IPS DF 6.9 (cell line): ENCODE measurements around the gene CHEK2.

Experiments used
- DNase-seq: peaks from one replicate; pipeline ENCODE4 v3.0.0-alpha.2; 2013; ENCODE audit warnings: low read depth, low spot score
- H3K27ac ChIP-seq: one replicate; pipeline ENCODE4 v1.5.1; 2013; ENCODE audit warnings: low read length, control low read depth
- H3K27me3 ChIP-seq: 2 replicates; pipeline ENCODE4 v1.6.1; 2013; ENCODE audit warnings: mild to moderate bottlenecking, low read length; ENCODE audit not compliant: control insufficient read depth, insufficient read depth
- H3K36me3 ChIP-seq: 2 replicates; pipeline ENCODE4 v1.6.1; 2013; ENCODE audit warnings: low read length; ENCODE audit not compliant: control insufficient read depth, insufficient read depth
- H3K4me1 ChIP-seq: 2 replicates; pipeline ENCODE4 v1.6.1; 2013; ENCODE audit warnings: low read length; ENCODE audit not compliant: control insufficient read depth, insufficient read depth
- H3K4me3 ChIP-seq: 2 replicates; pipeline ENCODE4 v1.5.1; 2013; ENCODE audit warnings: mild to moderate bottlenecking, low read length
- H3K9me3 ChIP-seq: 2 replicates; pipeline ENCODE4 v1.6.1; 2013; ENCODE audit warnings: low read length, inconsistent platforms; ENCODE audit not compliant: control insufficient read depth, insufficient read depth
- WGBS: extraction: QIAGEN DNeasy Blood & Tissue Kit; methylation state at CpG from one replicate; pipeline ENCODE4 v1.1.7; 2013; ENCODE audit warnings: mixed read lengths, missing lambda C conversion rate; ENCODE audit not compliant: insufficient read length, insufficient coverage; 5-methylcytosine and 5-hydroxymethylcytosine counted together

The CHEK2 gene

GRCh38 chr22:28716686-28717085, 24.9 kb downstream of the CHEK2 start:
- H3K36me3 ChIP-seq: peaks cover 3% of the 10 kb centered on the region; the same call in 1 of the 2 replicates
- no peaks in the 10 kb centered on the region for H3K4me1 ChIP-seq
- no CpG with 5 or more reads among the region's 3 CpGs for WGBS
- no peaks in the 10 kb centered on the region for H3K9me3 ChIP-seq
- DNase-seq: no peak
- no peaks in the 10 kb centered on the region for H3K27me3 ChIP-seq
- no peak overlapping the region for H3K27ac ChIP-seq
- H3K4me3 ChIP-seq: no peak overlapping the region

GRCh38 chr22:28715611-28716010, 26.0 kb downstream of the CHEK2 start:
- H3K27ac ChIP-seq: no peak overlapping the region
- H3K4me3 ChIP-seq: no peak overlapping the region
- DNase-seq: no peak
- WGBS: no CpG with 5 or more reads among the region's 7 CpGs
- no peaks in the 10 kb centered on the region for H3K9me3 ChIP-seq
- H3K27me3 ChIP-seq: no peaks in the 10 kb centered on the region
- peaks cover 3% of the 10 kb centered on the region; the same call in 1 of the 2 replicates for H3K36me3 ChIP-seq
- H3K4me1 ChIP-seq: no peaks in the 10 kb centered on the region

GRCh38 chr22:28714043-28714628, 27.5 kb downstream of the CHEK2 start:
- no peaks in the 10 kb centered on the region for H3K9me3 ChIP-seq
- H3K27me3 ChIP-seq: no peaks in the 10 kb centered on the region
- H3K4me1 ChIP-seq: no peaks in the 10 kb centered on the region
- no CpG with 5 or more reads among the region's 2 CpGs for WGBS
- DNase-seq: no peak
- no peak overlapping the region for H3K4me3 ChIP-seq
- peaks cover 3% of the 10 kb centered on the region; the same call in 1 of the 2 replicates for H3K36me3 ChIP-seq
- no peak overlapping the region for H3K27ac ChIP-seq

- Histone ChIP-seq H3K27ac (no peak overlapping the region), H3K36me3 (peaks cover 7% of the 10 kb centered on the region; the same call in 1 of the 2 replicates), H3K27me3 (no peaks in the 10 kb centered on the region), H3K4me3 (no peak overlapping the region), H3K9me3 (no peaks in the 10 kb centered on the region), H3K4me1 (no peaks in the 10 kb centered on the region; the same call in 1 of the 2 replicates)
- no CpG with 5 or more reads among the region's 6 CpGs for WGBS
- DNase-seq: no peak
These were observed 29.5 kb downstream of the CHEK2 start for GRCh38 chr22:28711820-28712777.

GRCh38 chr22:28711341-28711740, 30.3 kb downstream of the CHEK2 start:
- DNase-seq: no peak
- no peak overlapping the region for H3K27ac ChIP-seq
- no peaks in the 10 kb centered on the region for H3K27me3 ChIP-seq
- no peaks in the 10 kb centered on the region for H3K9me3 ChIP-seq
- peaks cover 9% of the 10 kb centered on the region; the same call in 1 of the 2 replicates for H3K36me3 ChIP-seq
- H3K4me1 ChIP-seq: no peaks in the 10 kb centered on the region; the same call in 1 of the 2 replicates
- no peak overlapping the region for H3K4me3 ChIP-seq
- WGBS: no CpG with 5 or more reads among the region's 2 CpGs

GRCh38 chr22:28710576-28711191, 30.9 kb downstream of the CHEK2 start:
- no peaks in the 10 kb centered on the region for H3K9me3 ChIP-seq
- WGBS: no CpG with 5 or more reads among the region's 3 CpGs

GRCh38 chr22:28710107-28710506, 31.5 kb downstream of the CHEK2 start:
- Histone ChIP-seq H3K27ac (no peak overlapping the region), H3K4me3 (no peak overlapping the region), H3K4me1 (no peaks in the 10 kb centered on the region; the same call in 1 of the 2 replicates), H3K36me3 (peaks cover 13% of the 10 kb centered on the region; the same call in 1 of the 2 replicates), H3K27me3 (no peaks in the 10 kb centered on the region), H3K9me3 (no peaks in the 10 kb centered on the region)
- no peak for DNase-seq

More at GRCh38 chr22:28710576-28711191, 30.9 kb downstream of the CHEK2 start:
- Histone ChIP-seq H3K36me3 (peaks cover 13% of the 10 kb centered on the region; the same call in 1 of the 2 replicates), H3K4me1 (no peaks in the 10 kb centered on the region; the same call in 1 of the 2 replicates), H3K4me3 (no peak overlapping the region), H3K27me3 (no peaks in the 10 kb centered on the region), H3K27ac (no peak overlapping the region)
- DNase-seq: no peak

- Histone ChIP-seq H3K4me1 (no peaks in the 10 kb centered on the region; the same call in 1 of the 2 replicates), H3K36me3 (peaks cover 11% of the 10 kb centered on the region; the same call in 1 of the 2 replicates), H3K27ac (no peak overlapping the region), H3K9me3 (no peaks in the 10 kb centered on the region), H3K4me3 (no peak overlapping the region), H3K27me3 (no peaks in the 10 kb centered on the region)
- DNase-seq: no peak
- WGBS: no CpG with 5 or more reads among the region's 6 CpGs
These were observed 34.8 kb downstream of the CHEK2 start for GRCh38 chr22:28706845-28707244.

GRCh38 chr22:28703436-28703835, 38.2 kb downstream of the CHEK2 start:
- no peaks in the 10 kb centered on the region for H3K9me3 ChIP-seq
- no peaks in the 10 kb centered on the region; the same call in 1 of the 2 replicates for H3K4me1 ChIP-seq
- no peaks in the 10 kb centered on the region for H3K27me3 ChIP-seq
- H3K36me3 ChIP-seq: peaks cover 10% of the 10 kb centered on the region; the same call in 1 of the 2 replicates
- H3K4me3 ChIP-seq: no peak overlapping the region
- no peak overlapping the region for H3K27ac ChIP-seq
- DNase-seq: no peak

GRCh38 chr22:28702891-28703290, 38.7 kb downstream of the CHEK2 start:
- Histone ChIP-seq H3K4me3 (no peak overlapping the region), H3K27ac (no peak overlapping the region), H3K9me3 (no peaks in the 10 kb centered on the region), H3K36me3 (peaks cover 10% of the 10 kb centered on the region; the same call in 1 of the 2 replicates), H3K4me1 (no peaks in the 10 kb centered on the region; the same call in 1 of the 2 replicates), H3K27me3 (no peaks in the 10 kb centered on the region)
- no peak for DNase-seq
- no CpG with 5 or more reads among the region's 2 CpGs for WGBS
